Measurements from ENCODE around the gene MCCC1.

The MCCC1 gene

GRCh38 chr3:183131186-183131725 is 32.0 kb upstream of the MCCC1 start:
- DNase-seq (ENCODE audit: low spot score) = no peak
- TF ChIP-seq, protein P1, sequence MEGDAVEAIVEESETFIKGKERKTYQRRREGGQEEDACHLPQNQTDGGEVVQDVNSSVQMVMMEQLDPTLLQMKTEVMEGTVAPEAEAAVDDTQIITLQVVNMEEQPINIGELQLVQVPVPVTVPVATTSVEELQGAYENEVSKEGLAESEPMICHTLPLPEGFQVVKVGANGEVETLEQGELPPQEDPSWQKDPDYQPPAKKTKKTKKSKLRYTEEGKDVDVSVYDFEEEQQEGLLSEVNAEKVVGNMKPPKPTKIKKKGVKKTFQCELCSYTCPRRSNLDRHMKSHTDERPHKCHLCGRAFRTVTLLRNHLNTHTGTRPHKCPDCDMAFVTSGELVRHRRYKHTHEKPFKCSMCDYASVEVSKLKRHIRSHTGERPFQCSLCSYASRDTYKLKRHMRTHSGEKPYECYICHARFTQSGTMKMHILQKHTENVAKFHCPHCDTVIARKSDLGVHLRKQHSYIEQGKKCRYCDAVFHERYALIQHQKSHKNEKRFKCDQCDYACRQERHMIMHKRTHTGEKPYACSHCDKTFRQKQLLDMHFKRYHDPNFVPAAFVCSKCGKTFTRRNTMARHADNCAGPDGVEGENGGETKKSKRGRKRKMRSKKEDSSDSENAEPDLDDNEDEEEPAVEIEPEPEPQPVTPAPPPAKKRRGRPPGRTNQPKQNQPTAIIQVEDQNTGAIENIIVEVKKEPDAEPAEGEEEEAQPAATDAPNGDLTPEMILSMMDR (IDR thresholded peaks at IDR 0.05; ENCODE audit: extremely low read depth, missing control alignments) = no peak

GRCh38 chr3:183129243-183129642 is 29.9 kb upstream of the MCCC1 start:
- TF ChIP-seq, protein P1 (IDR thresholded peaks at IDR 0.05; ENCODE audit: extremely low read depth, missing control alignments) = no peak
- no peak for DNase-seq (ENCODE audit: low spot score)

DNA sequence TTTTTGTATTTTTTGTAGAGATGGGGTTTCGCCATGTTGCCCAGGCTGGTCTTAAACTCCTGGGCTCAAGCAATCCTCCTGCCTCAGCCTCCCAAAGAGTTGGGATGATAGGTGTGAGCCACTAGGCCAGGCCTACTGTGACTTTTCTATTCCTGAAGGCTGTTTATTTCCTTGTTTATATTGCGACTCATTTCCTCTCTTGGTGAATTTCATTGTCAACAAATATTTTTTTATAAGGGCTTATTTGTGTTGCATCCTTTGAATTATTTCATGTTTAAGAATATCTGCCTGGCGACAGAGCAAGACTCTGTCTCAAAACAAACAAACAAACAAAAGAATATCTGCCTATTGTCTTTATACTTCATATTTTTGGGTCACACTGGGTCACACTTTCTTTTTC is 29.4 kb upstream of the MCCC1 start:
- no peak for DNase-seq (ENCODE audit: low spot score)
- TF ChIP-seq, protein P1 (IDR thresholded peaks at IDR 0.05; ENCODE audit: extremely low read depth, missing control alignments) = no peak

GRCh38 chr3:183123891-183124290 is 24.6 kb upstream of the MCCC1 start:
- no peak for DNase-seq (ENCODE audit: low spot score)
- TF ChIP-seq, protein P1 (IDR thresholded peaks at IDR 0.05; ENCODE audit: extremely low read depth, missing control alignments) = no peak

DNA sequence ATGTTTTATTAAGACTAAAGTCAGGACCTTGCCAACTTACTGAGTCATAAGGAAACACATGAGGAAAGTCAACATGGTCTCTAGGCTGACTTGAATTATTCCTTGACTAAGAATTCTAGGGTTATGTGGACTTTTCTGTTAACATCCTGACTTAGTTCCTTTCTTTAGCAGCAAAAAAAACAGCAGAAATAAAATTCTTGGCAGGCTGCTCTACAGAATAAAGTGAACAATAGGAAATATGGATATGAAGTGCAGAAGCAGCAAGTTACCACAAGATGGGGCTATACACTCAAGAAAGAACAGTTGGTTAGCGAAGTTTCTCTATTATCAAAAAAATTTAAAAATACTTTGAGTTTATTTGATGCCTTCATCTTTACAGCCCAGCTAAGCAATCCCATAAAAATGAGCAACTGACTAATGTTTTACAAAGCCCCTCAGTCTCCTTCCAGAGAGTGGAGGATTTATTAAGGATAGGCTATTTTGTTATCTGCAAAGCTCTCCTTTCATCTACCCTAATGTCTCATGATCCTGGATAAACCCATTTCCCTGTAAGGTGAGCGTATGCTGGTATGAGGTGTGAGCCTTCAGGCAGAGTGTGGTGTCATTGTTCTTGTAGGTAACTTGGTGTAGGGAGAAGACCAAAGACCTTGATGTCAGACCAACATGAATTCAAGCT is 23.1 kb upstream of the MCCC1 start:
- peak; percentile 65 for DNase-seq (ENCODE audit: low spot score)
- TF ChIP-seq, protein P1 (IDR thresholded peaks at IDR 0.05; ENCODE audit: extremely low read depth, missing control alignments) = peak; percentile 60

DNA sequence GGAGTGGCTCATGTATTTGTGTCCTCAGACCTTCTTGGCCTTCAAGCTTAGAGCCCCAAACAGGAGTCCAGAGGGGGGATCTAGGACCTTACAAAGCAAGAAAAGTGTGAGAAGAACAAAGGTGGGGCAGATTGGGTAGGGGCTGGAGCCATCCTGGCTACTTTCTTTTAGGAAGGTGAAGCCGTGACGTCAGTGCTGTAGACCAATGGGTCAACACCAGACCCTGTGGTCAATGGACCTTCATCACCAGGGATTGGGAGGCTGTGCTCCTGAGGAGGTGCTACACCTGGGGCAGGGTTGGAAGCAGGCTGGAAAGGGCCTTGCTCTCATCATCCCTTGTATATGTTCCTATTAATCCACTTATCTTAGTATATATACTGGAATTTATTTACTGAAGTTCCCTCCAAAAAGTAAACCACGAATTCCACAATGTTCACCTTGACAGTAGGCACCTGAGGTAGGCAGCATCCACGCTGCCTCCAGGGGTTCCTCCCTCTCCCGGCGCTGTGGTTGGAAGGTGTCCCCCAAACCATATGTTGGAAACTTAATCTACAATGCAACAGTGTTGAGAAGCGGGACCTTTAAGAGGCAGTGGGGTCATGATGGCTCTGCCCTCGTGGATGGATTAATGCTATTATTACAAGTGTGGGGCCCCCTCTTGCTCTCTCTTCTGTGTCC is 21.4 kb upstream of the MCCC1 start:
- TF ChIP-seq, protein P1 (IDR thresholded peaks at IDR 0.05; ENCODE audit: extremely low read depth, missing control alignments) = no peak
- no peak for DNase-seq (ENCODE audit: low spot score)

- TF ChIP-seq, protein P1 (IDR thresholded peaks at IDR 0.05; ENCODE audit: extremely low read depth, missing control alignments) = no peak
- DNase-seq (ENCODE audit: low spot score) = no peak
These were observed 17.8 kb upstream of the MCCC1 start for GRCh38 chr3:183117056-183117455.
